ENCODE measurements around the gene PDSS1. TPM values are rescaled to one million over a fixed set of nuclear protein-coding genes. Genes with fewer than 3 reads are reported as not detected.

Gene PDSS1
- total and polyA plus RNA-seq, 2 of the 4 experiments (the other 2 are of a cell fraction), result 9.7 to 13.2 TPM

GRCh38 chr10:26746061-26746460 is 48.6 kb downstream of the PDSS1 start:
- no peak overlapping the region; the same call in 1 of the 2 replicates for H3K56ac ChIP-seq (ENCODE audit: extremely low read depth, insufficient read depth, low read length)
- in situ Hi-C loops (cut with MboI; ENCODE audit: low sequenced_read_pairs), result no loop called here
- CTCF ChIA-PET, result interaction anchor here (0.6 kb wide), 1 partner anchor 39 kb away, joined by 3 read pairs; no protein-coding TSS in a partner anchor

More at GRCh38 chr10:26746061-26746460, 48.6 kb downstream of the PDSS1 start:
- dilution Hi-C loops (cut with HindIII; ENCODE audit: low sequenced_read_pairs, unreplicated experiment), result no loop called here
- H3K79me1 ChIP-seq (ENCODE audit: low read depth in 1 of 2, low read length in 2 of 2), result peaks cover 0 to 9% of the 10 kb centered on the region in 2 experiments; a peak in 3 of 4 replicates
- no peak overlapping the region for H3K27ac ChIP-seq (ENCODE audit: insufficient read depth, low read length)
- no peak overlapping the region for H3K4me3 ChIP-seq (ENCODE audit: insufficient read depth, low read depth, low read length)
- 100% methylated on average over 1 of the region's 5 CpGs; no CpG with 5 or more reads in 1 of the 2 experiments for WGBS, 2 experiments (ENCODE audit: extremely low coverage in 2 of 2, insufficient read length in 1 of 2)
- no peak overlapping the region for H4K8ac ChIP-seq (ENCODE audit: low read depth in 2 of 2, low read length in 2 of 2)
- H3K36me3 ChIP-seq (ENCODE audit: control insufficient read depth, insufficient read depth, low read length), result peaks cover 13% of the 10 kb centered on the region
- H3K14ac ChIP-seq (replicated peaks; ENCODE audit: low read depth, low read length), result no peak overlapping the region
- intact Hi-C loops (cut with micrococcal nuclease), result loop anchor here (5.0 kb wide), 1 partner anchor 116 kb away; the partner anchor contains the start of gene ABI1
- no peaks in the 10 kb centered on the region for H3K9me1 ChIP-seq (ENCODE audit: insufficient read depth, low read length)
- H4K91ac ChIP-seq (ENCODE audit: insufficient read depth, low read depth, low read length), result no peak overlapping the region
- TF ChIP-seq NFE2L2 (IDR thresholded peaks at IDR 0.05; ENCODE audit: low read depth, low read length) (no peak), CEBPB (IDR thresholded peaks at IDR 0.05; ENCODE audit: low read depth, low read length) (no peak), RAD21 (IDR thresholded peaks at IDR 0.05; ENCODE audit: low read length) (no peak), CHD1 (IDR thresholded peaks at IDR 0.05; ENCODE audit: low read depth, low read length) (no peak), FOS (IDR thresholded peaks at IDR 0.05; ENCODE audit: low read depth, low read length) (no peak), POLR2A (IDR thresholded peaks at IDR 0.05; ENCODE audit: low read depth, low read length) (no peak), RCOR1 (IDR thresholded peaks at IDR 0.05; ENCODE audit: insufficient replicate concordance, low read length) (no peak), SMC3 (IDR thresholded peaks at IDR 0.05; ENCODE audit: low read depth, low read length) (no peak), MAZ (IDR thresholded peaks at IDR 0.05; ENCODE audit: borderline replicate concordance, low read depth, low read length) (no peak), MXI1 (IDR thresholded peaks at IDR 0.05; ENCODE audit: borderline replicate concordance, low read depth, low read length) (no peak), ELK1 (IDR thresholded peaks at IDR 0.05; ENCODE audit: borderline replicate concordance, low read depth, low read length) (no peak), USF2 (IDR thresholded peaks at IDR 0.05; ENCODE audit: low read depth, low read length) (no peak), CTCF (conservative IDR thresholded peaks at IDR 0.05; ENCODE audit: low read depth, low read length) (no peak), BHLHE40 (IDR thresholded peaks at IDR 0.05; ENCODE audit: low read depth, low read length) (no peak), MAFK (IDR thresholded peaks at IDR 0.05; ENCODE audit: low read depth, low read length) (no peak), RFX5 (IDR thresholded peaks at IDR 0.05; ENCODE audit: low read depth, low read length) (no peak)
- no peak overlapping the region for H2AK9ac ChIP-seq (replicated peaks; ENCODE audit: low read depth, low read length, poor library complexity)
- no peak overlapping the region for H2BK15ac ChIP-seq (ENCODE audit: low read depth, low read length)
- H2BK120ac ChIP-seq (ENCODE audit: low read depth, low read length), result no peak overlapping the region
- no peak overlapping the region for H3K4me2 ChIP-seq (ENCODE audit: low read depth, low read length)
- no peak overlapping the region for H3K4ac ChIP-seq (ENCODE audit: low read depth, low read length)
- H4K20me1 ChIP-seq (ENCODE audit: insufficient read depth, low read length), result no peaks in the 10 kb centered on the region
- no peaks in the 10 kb centered on the region for H3K9me3 ChIP-seq (ENCODE audit: control insufficient read depth, insufficient read depth, low read length)
- no TSS peak for BruUV-seq (replicated peaks)
- H2BK20ac ChIP-seq (ENCODE audit: low read depth, low read length), result no peak overlapping the region
- H3K9ac ChIP-seq (ENCODE audit: low read depth, low read length), result no peak overlapping the region
- no peak overlapping the region for H2BK5ac ChIP-seq (ENCODE audit: low read depth, low read length, poor library complexity, severe bottlenecking)
- H3K4me1 ChIP-seq (ENCODE audit: control insufficient read depth, insufficient read depth, low read length), result no peaks in the 10 kb centered on the region
- DNase-seq, result no peak
- no peak overlapping the region for H3K18ac ChIP-seq (ENCODE audit: low read depth, low read length)
- no peak overlapping the region for H2AFZ ChIP-seq (replicated peaks; ENCODE audit: low read length, poor library complexity)
- no peak overlapping the region for H3K23ac ChIP-seq (ENCODE audit: low read depth, low read length)
- POLR2A ChIA-PET (ENCODE audit: unreplicated experiment), result no interaction called here
- ATAC-seq (ENCODE audit: low read depth), result no peak
- H3K27me3 ChIP-seq (ENCODE audit: control insufficient read depth, insufficient read depth, low read length), result no peaks in the 10 kb centered on the region
- no peak overlapping the region for H4K5ac ChIP-seq (ENCODE audit: low read depth, low read length)
- H2AK5ac ChIP-seq (ENCODE audit: low read depth, low read length), result no peak overlapping the region
